Measurements from ENCODE around the gene CORO7. TPM values are rescaled to one million over a fixed set of nuclear protein-coding genes. Genes with fewer than 3 reads are reported as not detected.

CORO7 gene
- total and polyA plus RNA-seq, 2 donors (not counting 1 experiment from before 2014, with no cell fraction given), result 117 to 230 TPM

DNA sequence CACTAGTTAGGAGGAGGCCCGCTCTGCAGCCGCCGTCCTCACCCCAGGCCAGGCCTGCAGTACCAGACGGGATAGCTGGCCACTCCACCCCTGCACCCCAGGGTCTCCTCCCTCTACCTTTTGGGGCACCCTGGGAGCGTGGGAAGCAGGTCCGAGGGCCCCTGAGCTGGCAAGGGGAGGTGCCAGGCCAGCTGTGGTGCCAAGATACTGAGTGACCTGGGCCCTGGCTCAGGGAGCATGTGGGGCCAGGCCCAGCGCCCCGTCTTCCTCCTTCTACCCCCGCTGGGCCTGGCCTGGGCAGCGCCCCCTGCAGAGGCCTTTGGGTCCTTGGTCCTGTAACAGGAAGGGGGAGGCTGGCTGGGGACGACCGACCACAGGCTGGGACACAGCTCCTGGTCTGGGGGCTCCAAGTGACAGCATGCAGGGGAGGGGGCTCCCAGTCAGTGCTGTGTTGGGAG is 78.2 kb downstream of the CORO7 start:
- DNase-seq, result no peak
- Histone ChIP-seq H3K27ac (ENCODE audit: low read length in 2 of 2) (no peak overlapping the region), H3K9ac (ENCODE audit: low read length) (no peak overlapping the region)

DNA sequence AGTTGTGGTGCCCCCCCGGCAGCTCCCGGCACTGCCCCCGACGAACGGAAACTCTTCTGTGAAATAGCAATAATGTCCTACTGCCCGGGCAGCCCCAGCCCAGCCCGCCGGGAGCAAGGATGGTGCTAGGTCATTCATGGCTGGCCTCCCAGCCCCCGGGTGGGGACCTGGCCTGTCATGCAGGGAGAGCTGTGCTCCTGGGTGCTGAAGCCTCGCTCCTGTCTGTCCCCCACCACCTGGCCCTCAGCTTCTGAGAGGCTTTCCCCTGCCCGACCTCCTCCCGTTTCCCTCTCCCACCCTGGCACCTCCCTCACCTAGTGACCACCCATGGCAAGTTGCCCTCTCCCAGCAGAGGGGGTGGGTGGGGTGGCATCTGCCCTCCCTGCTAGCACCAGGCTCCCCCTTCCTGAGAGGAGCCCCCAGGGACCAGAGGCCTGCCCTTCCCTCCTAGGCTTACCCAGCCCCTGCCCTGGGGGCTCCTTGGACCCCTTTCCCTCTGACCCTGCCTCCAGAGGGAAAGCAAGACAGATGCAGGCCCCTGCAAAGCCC is 78.8 kb downstream of the CORO7 start:
- H3K27me3 Mint-ChIP-seq, result no peaks in the 10 kb centered on the region
- H3K9me3 Mint-ChIP-seq (ENCODE audit: insufficient read depth), result no peaks in the 10 kb centered on the region
- no peak for TF ChIP-seq EZH2 (IDR thresholded peaks at IDR 0.05; ENCODE audit: borderline replicate concordance, insufficient read depth, low read depth, low read length, poor library complexity, severe bottlenecking)
- TF ChIP-seq, protein P1, sequence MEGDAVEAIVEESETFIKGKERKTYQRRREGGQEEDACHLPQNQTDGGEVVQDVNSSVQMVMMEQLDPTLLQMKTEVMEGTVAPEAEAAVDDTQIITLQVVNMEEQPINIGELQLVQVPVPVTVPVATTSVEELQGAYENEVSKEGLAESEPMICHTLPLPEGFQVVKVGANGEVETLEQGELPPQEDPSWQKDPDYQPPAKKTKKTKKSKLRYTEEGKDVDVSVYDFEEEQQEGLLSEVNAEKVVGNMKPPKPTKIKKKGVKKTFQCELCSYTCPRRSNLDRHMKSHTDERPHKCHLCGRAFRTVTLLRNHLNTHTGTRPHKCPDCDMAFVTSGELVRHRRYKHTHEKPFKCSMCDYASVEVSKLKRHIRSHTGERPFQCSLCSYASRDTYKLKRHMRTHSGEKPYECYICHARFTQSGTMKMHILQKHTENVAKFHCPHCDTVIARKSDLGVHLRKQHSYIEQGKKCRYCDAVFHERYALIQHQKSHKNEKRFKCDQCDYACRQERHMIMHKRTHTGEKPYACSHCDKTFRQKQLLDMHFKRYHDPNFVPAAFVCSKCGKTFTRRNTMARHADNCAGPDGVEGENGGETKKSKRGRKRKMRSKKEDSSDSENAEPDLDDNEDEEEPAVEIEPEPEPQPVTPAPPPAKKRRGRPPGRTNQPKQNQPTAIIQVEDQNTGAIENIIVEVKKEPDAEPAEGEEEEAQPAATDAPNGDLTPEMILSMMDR (IDR thresholded peaks at IDR 0.05), result no peak
- Histone ChIP-seq H3K4me3 (ENCODE audit: control extremely low read depth in 1 of 5, extremely low read depth in 1 of 5, insufficient read depth in 1 of 5, low read depth in 2 of 5, low read length in 4 of 5) (no peak overlapping the region), H3K4me1 (ENCODE audit: control insufficient read depth in 2 of 2, insufficient read depth in 2 of 2, low read length in 2 of 2) (no peaks in the 10 kb centered on the region), H3K4me2 (replicated peaks; ENCODE audit: low read depth, low read length, poor library complexity, severe bottlenecking) (no peak overlapping the region), H3K79me2 (ENCODE audit: control insufficient read depth, insufficient read depth, low read length) (peaks cover 49% of the 10 kb centered on the region), H4K20me1 (ENCODE audit: control insufficient read depth, insufficient read depth, low read length, poor library complexity, severe bottlenecking) (peaks cover 19% of the 10 kb centered on the region), H3K9ac (ENCODE audit: low read length) (no peak overlapping the region), H3K27me3 (replicated peaks in 1 of 4; ENCODE audit: control extremely low read depth in 1 of 4, control insufficient read depth in 3 of 4, insufficient read depth in 4 of 4, low read length in 3 of 4) (peaks cover 0 to 3% (median 0%) of the 10 kb centered on the region in 4 experiments), H3K36me3 (replicated peaks in 1 of 2; ENCODE audit: control extremely low read depth in 1 of 2, control insufficient read depth in 1 of 2, extremely low read depth in 1 of 2, insufficient read depth in 2 of 2, low read length in 1 of 2) (peaks cover 0 to 11% of the 10 kb centered on the region in 2 experiments), H2AFZ (ENCODE audit: insufficient read depth, low read depth, low read length, poor library complexity, severe bottlenecking) (no peak overlapping the region), H3K27ac (ENCODE audit: low read length in 2 of 2) (no peak overlapping the region), H3K9me3 (ENCODE audit: control extremely low read depth in 1 of 3, control insufficient read depth in 2 of 3, insufficient read depth in 1 of 3, low read length in 2 of 3) (no peaks in the 10 kb centered on the region)
- H3K4me1 Mint-ChIP-seq, result no peaks in the 10 kb centered on the region
- ATAC-seq (ENCODE audit: low read depth) (no peak), DNase-seq (no peak)
- POLR2A ChIA-PET, result no interaction called here
- no peak overlapping the region for H3K4me3 Mint-ChIP-seq
- WGBS (ENCODE audit: insufficient coverage), result 93% methylated on average over 12 of the region's 12 CpGs
- intact Hi-C loops (cut with micrococcal nuclease), result no loop called here
- CTCF ChIA-PET, result no interaction called here
- H3K27ac Mint-ChIP-seq, result no peak overlapping the region

More for the DNA sequence above, 78.2 kb downstream of the CORO7 start:
- WGBS (ENCODE audit: insufficient coverage), result 95% methylated on average over 10 of the region's 12 CpGs
- Mint-ChIP-seq H3K27me3 (no peaks in the 10 kb centered on the region), H3K4me3 (no peak overlapping the region), H3K4me1 (no peaks in the 10 kb centered on the region), H3K27ac (no peak overlapping the region), H3K9me3 (ENCODE audit: insufficient read depth) (no peaks in the 10 kb centered on the region)
- ATAC-seq (ENCODE audit: low read depth), result no peak
- Histone ChIP-seq H3K4me1 (ENCODE audit: control insufficient read depth in 2 of 2, insufficient read depth in 2 of 2, low read length in 2 of 2) (no peaks in the 10 kb centered on the region), H3K27me3 (replicated peaks in 1 of 4; ENCODE audit: control extremely low read depth in 1 of 4, control insufficient read depth in 3 of 4, insufficient read depth in 4 of 4, low read length in 3 of 4) (no peaks in the 10 kb centered on the region), H4K20me1 (ENCODE audit: control insufficient read depth, insufficient read depth, low read length, poor library complexity, severe bottlenecking) (peaks cover 23% of the 10 kb centered on the region), H2AFZ (ENCODE audit: insufficient read depth, low read depth, low read length, poor library complexity, severe bottlenecking) (no peak overlapping the region), H3K4me2 (replicated peaks; ENCODE audit: low read depth, low read length, poor library complexity, severe bottlenecking) (no peak overlapping the region), H3K4me3 (ENCODE audit: control extremely low read depth in 1 of 5, extremely low read depth in 1 of 5, insufficient read depth in 1 of 5, low read depth in 2 of 5, low read length in 4 of 5) (no peak overlapping the region), H3K36me3 (replicated peaks in 1 of 2; ENCODE audit: control extremely low read depth in 1 of 2, control insufficient read depth in 1 of 2, extremely low read depth in 1 of 2, insufficient read depth in 2 of 2, low read length in 1 of 2) (peaks cover 0 to 11% of the 10 kb centered on the region in 2 experiments), H3K79me2 (ENCODE audit: control insufficient read depth, insufficient read depth, low read length) (peaks cover 55% of the 10 kb centered on the region), H3K9me3 (ENCODE audit: control extremely low read depth in 1 of 3, control insufficient read depth in 2 of 3, insufficient read depth in 1 of 3, low read length in 2 of 3) (no peaks in the 10 kb centered on the region)
- CTCF ChIA-PET, result interaction anchor here (1.5 kb wide), 1 partner anchor 8 kb away, joined by 4 read pairs; no protein-coding TSS in a partner anchor
- intact Hi-C loops (cut with micrococcal nuclease), result no loop called here
- POLR2A ChIA-PET, result no interaction called here
- no peak for TF ChIP-seq EZH2 (IDR thresholded peaks at IDR 0.05; ENCODE audit: borderline replicate concordance, insufficient read depth, low read depth, low read length, poor library complexity, severe bottlenecking)
- TF ChIP-seq, protein P1 (IDR thresholded peaks at IDR 0.05), result no peak
